H9 (cell line): ENCODE results near the gene PLCH1. TPM values are rescaled to one million over a fixed set of nuclear protein-coding genes. Genes with fewer than 3 reads are reported as not detected.

ENCODE experiments used
- DNase-seq: peaks from one replicate; pipeline ENCODE4 v3.0.0-alpha.2; 2017
- H2AFZ ChIP-seq: one replicate; pipeline ENCODE4 v1.6.1; 2013; ENCODE audit warnings: mild to moderate bottlenecking, low read length, control low read depth, moderate library complexity
- H2AK5ac ChIP-seq: 2 replicates; pipeline ENCODE4 v1.6.1; 2013; ENCODE audit warnings: low read length, control low read depth, mixed read lengths; ENCODE audit not compliant: insufficient read length
- H2BK120ac ChIP-seq: one replicate; pipeline ENCODE4 v1.6.1; 2013; ENCODE audit warnings: low read depth, mild to moderate bottlenecking, low read length, control low read depth, inconsistent platforms; ENCODE audit not compliant: poor library complexity, severe bottlenecking
- H2BK12ac ChIP-seq: 2 replicates; pipeline ENCODE4 v1.6.1; 2013; ENCODE audit warnings: low read length, control low read depth, mixed read lengths, low read depth; ENCODE audit not compliant: insufficient read length
- H2BK15ac ChIP-seq: 2 replicates; pipeline ENCODE4 v1.6.1; 2013; ENCODE audit warnings: low read depth, low read length, control low read depth
- H2BK20ac ChIP-seq: one replicate; pipeline ENCODE4 v1.6.1; 2013; ENCODE audit warnings: low read depth, mild to moderate bottlenecking, low read length, control low read depth, inconsistent platforms; ENCODE audit not compliant: poor library complexity, severe bottlenecking
- H2BK5ac ChIP-seq: 2 replicates; pipeline ENCODE4 v1.6.1; 2013; ENCODE audit warnings: low read length, control low read depth, mixed read lengths; ENCODE audit not compliant: insufficient read length
- H3K14ac ChIP-seq: 2 replicates; pipeline ENCODE4 v1.6.1; 2013; ENCODE audit warnings: low read length, control low read depth; ENCODE audit not compliant: insufficient read depth
- H3K18ac ChIP-seq: 2 replicates; pipeline ENCODE4 v1.6.1; 2013; ENCODE audit warnings: low read depth, mild to moderate bottlenecking, mixed read lengths, low read length, control low read depth; ENCODE audit not compliant: insufficient read length
- H3K23ac ChIP-seq: 2 replicates; pipeline ENCODE4 v1.6.1; 2013; ENCODE audit warnings: low read length, control low read depth, mixed read lengths, low read depth; ENCODE audit not compliant: insufficient read length
- H3K23me2 ChIP-seq: 2 replicates; pipeline ENCODE4 v1.6.1; 2013; ENCODE audit warnings: low read depth, mild to moderate bottlenecking, mixed read lengths, low read length, control low read depth; ENCODE audit not compliant: insufficient read length, poor library complexity, severe bottlenecking
- H3K27ac ChIP-seq: 2 replicates; pipeline ENCODE4 v1.5.1; 2013; ENCODE audit warnings: low read length, control low read depth, mixed read lengths, low read depth; ENCODE audit not compliant: insufficient read length
- H3K27me3 ChIP-seq: 2 replicates; pipeline ENCODE4 v1.6.1; 2013; ENCODE audit warnings: low read length, control low read depth, inconsistent platforms; ENCODE audit not compliant: insufficient read depth
- H3K4ac ChIP-seq: 2 replicates; pipeline ENCODE4 v1.6.1; 2013; ENCODE audit warnings: low read depth, mild to moderate bottlenecking, control low read depth, inconsistent platforms, low read length, moderate library complexity
- H3K4me1 ChIP-seq: 2 replicates; pipeline ENCODE4 v1.6.1; 2013; ENCODE audit warnings: low read length, control low read depth, inconsistent platforms; ENCODE audit not compliant: insufficient read depth
- H3K4me2 ChIP-seq: 2 replicates; pipeline ENCODE4 v1.6.1; 2013; ENCODE audit warnings: low read length, control low read depth, mixed read lengths; ENCODE audit not compliant: insufficient read length, insufficient read depth
- H3K56ac ChIP-seq: 2 replicates; pipeline ENCODE4 v1.6.1; 2013; ENCODE audit warnings: low read depth, mild to moderate bottlenecking, mixed read lengths, low read length, control low read depth; ENCODE audit not compliant: insufficient read length
- H3K79me1 ChIP-seq: 2 replicates; pipeline ENCODE4 v1.6.1; 2013; ENCODE audit warnings: low read depth, mild to moderate bottlenecking, moderate library complexity, low read length, control low read depth, inconsistent platforms; ENCODE audit not compliant: insufficient read depth, poor library complexity, severe bottlenecking
- H3K79me2 ChIP-seq: 2 replicates; pipeline ENCODE4 v1.6.1; 2013; ENCODE audit warnings: low read length, control low read depth, inconsistent platforms; ENCODE audit not compliant: insufficient read depth
- H3K9ac ChIP-seq: 2 replicates; pipeline ENCODE4 v1.6.1; 2013; ENCODE audit warnings: low read length, control low read depth, mixed read lengths; ENCODE audit not compliant: insufficient read length; ENCODE audit errors: extremely low read depth
- H3K9me3 ChIP-seq: one replicate; pipeline ENCODE4 v1.6.1; 2013; ENCODE audit warnings: low read depth, low read length, inconsistent platforms; ENCODE audit not compliant: control insufficient read depth
- H3T11ph ChIP-seq: one replicate; pipeline ENCODE4 v1.6.1; 2013; ENCODE audit warnings: mild to moderate bottlenecking, low read length, control low read depth, inconsistent platforms
- H4K20me1 ChIP-seq: one replicate; pipeline ENCODE4 v1.6.1; 2013; ENCODE audit not compliant: control insufficient read depth, insufficient read length, insufficient read depth
- H4K5ac ChIP-seq: 2 replicates; pipeline ENCODE4 v1.6.1; 2013; ENCODE audit warnings: low read depth, mild to moderate bottlenecking, mixed read lengths, low read length, control low read depth; ENCODE audit not compliant: insufficient read length
- H4K8ac ChIP-seq: replicated peaks from 2 replicates; pipeline ENCODE4 v1.6.1; 2013; ENCODE audit warnings: low read length, control low read depth, mixed read lengths, low read depth; ENCODE audit not compliant: insufficient read length
- H4K91ac ChIP-seq: 2 replicates; pipeline ENCODE4 v1.6.1; 2013; ENCODE audit warnings: low read depth, mild to moderate bottlenecking, moderate library complexity, mixed read lengths, low read length, control low read depth; ENCODE audit not compliant: insufficient read length
- H3K27ac Mint-ChIP-seq, 3 experiments: 2 replicates in 2 of 3; 3 replicates in 1 of 3; pipeline ENCODE4 v1.8.0; 2020 to 2021; ENCODE audit warnings: mixed read lengths in 3 of 3, mild to moderate bottlenecking in 1 of 3, moderate library complexity in 1 of 3
- H3K27me3 Mint-ChIP-seq: 2 replicates; pipeline ENCODE4 v1.8.0; 2021; ENCODE audit warnings: low read depth, mild to moderate bottlenecking, moderate library complexity, mixed read lengths
- H3K36me3 Mint-ChIP-seq, 3 experiments: 2 replicates in 2 of 3; 3 replicates in 1 of 3; pipeline ENCODE4 v1.8.0; 2020 to 2021; ENCODE audit warnings: low read depth in 3 of 3, mixed read lengths in 3 of 3; ENCODE audit not compliant: insufficient read depth in 1 of 3
- H3K4me1 Mint-ChIP-seq, 2 experiments: 2 replicates each; pipeline ENCODE4 v1.8.0; 2020; ENCODE audit warnings: mixed read lengths in 2 of 2
- H3K4me3 Mint-ChIP-seq, 2 experiments: 2 replicates in 1 of 2; 3 replicates in 1 of 2; pipeline ENCODE4 v1.8.0; 2020 to 2021; ENCODE audit warnings: mild to moderate bottlenecking in 2 of 2, mixed read lengths in 2 of 2, moderate library complexity in 1 of 2
- H3K9me3 Mint-ChIP-seq, 2 experiments: 2 replicates in 1 of 2; 3 replicates in 1 of 2; pipeline ENCODE4 v1.8.0; 2020; ENCODE audit warnings: mild to moderate bottlenecking in 2 of 2, mixed read lengths in 2 of 2, moderate library complexity in 1 of 2
- WGBS: extraction: QIAGEN DNeasy Blood & Tissue Kit; methylation state at CpG from one replicate; pipeline ENCODE4 v1.1.7; 2013; ENCODE audit warnings: missing lambda C conversion rate, low lambda C conversion rate, mixed read lengths; ENCODE audit not compliant: insufficient read length; ENCODE audit errors: extremely low coverage; 5-methylcytosine and 5-hydroxymethylcytosine counted together
- total RNA-seq: library from RNA; stranded (reverse); gene quantifications from 2 replicates; pipeline ENCODE4 v1.2.1, GENCODE V29; 2021
- TF ChIP-seq, protein P1 (sequence below): fragments of 200-600 bp; sonication (generic); conservative IDR thresholded peaks from 3 replicates; pipeline ENCODE4 v1.8.0; 2021; ENCODE audit warnings: antibody characterized with exemption, mild to moderate bottlenecking

Gene PLCH1
- total RNA-seq, 1 experiment from 2014 or later, result 19.0 TPM

DNA sequence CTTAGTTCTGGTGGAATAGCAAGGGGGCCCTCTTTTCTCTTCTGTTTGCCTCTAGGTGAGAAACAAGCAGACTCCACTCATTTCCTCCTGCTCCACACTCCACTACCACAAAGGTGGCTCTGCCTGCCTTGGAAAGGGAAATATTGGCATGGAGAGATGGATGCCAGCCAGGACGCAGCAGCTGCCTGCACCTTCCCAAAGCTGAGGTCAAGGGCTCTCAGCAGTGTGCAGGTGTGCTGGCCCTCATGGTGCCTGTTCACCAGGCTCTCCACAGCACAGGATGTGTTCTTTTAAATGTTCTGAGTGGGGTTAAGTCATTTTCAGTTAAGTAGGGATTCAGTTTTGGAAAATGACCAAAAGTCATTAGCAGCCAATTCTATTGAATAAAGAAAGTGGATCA lies 240.2 kb downstream of the PLCH1 start:
- H3K27ac ChIP-seq, result no peak overlapping the region
- no peak overlapping the region for H2AFZ ChIP-seq
- H2AK5ac ChIP-seq, result no peak overlapping the region
- no peak overlapping the region for H3T11ph ChIP-seq
- TF ChIP-seq, protein P1, sequence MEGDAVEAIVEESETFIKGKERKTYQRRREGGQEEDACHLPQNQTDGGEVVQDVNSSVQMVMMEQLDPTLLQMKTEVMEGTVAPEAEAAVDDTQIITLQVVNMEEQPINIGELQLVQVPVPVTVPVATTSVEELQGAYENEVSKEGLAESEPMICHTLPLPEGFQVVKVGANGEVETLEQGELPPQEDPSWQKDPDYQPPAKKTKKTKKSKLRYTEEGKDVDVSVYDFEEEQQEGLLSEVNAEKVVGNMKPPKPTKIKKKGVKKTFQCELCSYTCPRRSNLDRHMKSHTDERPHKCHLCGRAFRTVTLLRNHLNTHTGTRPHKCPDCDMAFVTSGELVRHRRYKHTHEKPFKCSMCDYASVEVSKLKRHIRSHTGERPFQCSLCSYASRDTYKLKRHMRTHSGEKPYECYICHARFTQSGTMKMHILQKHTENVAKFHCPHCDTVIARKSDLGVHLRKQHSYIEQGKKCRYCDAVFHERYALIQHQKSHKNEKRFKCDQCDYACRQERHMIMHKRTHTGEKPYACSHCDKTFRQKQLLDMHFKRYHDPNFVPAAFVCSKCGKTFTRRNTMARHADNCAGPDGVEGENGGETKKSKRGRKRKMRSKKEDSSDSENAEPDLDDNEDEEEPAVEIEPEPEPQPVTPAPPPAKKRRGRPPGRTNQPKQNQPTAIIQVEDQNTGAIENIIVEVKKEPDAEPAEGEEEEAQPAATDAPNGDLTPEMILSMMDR, result no peak
- H3K14ac ChIP-seq, result no peak overlapping the region; the same call in 1 of the 2 replicates
- no peak overlapping the region for H3K56ac ChIP-seq
- H3K4me1 ChIP-seq, result no peaks in the 10 kb centered on the region
- H3K9me3 ChIP-seq, result no peaks in the 10 kb centered on the region
- H3K23me2 ChIP-seq, result no peaks in the 10 kb centered on the region
- H3K27me3 ChIP-seq, result no peaks in the 10 kb centered on the region
- DNase-seq, result no peak
- H3K4me1 Mint-ChIP-seq, result peaks cover 0 to under 1% of the 10 kb centered on the region in 2 experiments; a peak in 2 of 4 replicates
- H2BK15ac ChIP-seq, result no peak overlapping the region
- H3K4me2 ChIP-seq, result no peak overlapping the region
- H3K4me3 Mint-ChIP-seq, result no peak overlapping the region
- no peak overlapping the region for H4K91ac ChIP-seq
- H2BK5ac ChIP-seq, result no peak overlapping the region
- no peaks in the 10 kb centered on the region for H3K79me1 ChIP-seq
- no peak overlapping the region for H2BK120ac ChIP-seq
- no peak overlapping the region for H4K8ac ChIP-seq
- H3K23ac ChIP-seq, result no peak overlapping the region
- WGBS, result no CpG with 5 or more reads among the region's 1 CpG
- no peak overlapping the region for H4K5ac ChIP-seq
- no peak overlapping the region for H2BK20ac ChIP-seq
- H3K9me3 Mint-ChIP-seq, result peaks cover 0 to 3% of the 10 kb centered on the region in 2 experiments; a peak in 1 of 5 replicates
- no peak overlapping the region for H3K18ac ChIP-seq
- H3K27ac Mint-ChIP-seq, result no peak overlapping the region
- no peak overlapping the region for H2BK12ac ChIP-seq
- no peaks in the 10 kb centered on the region for H4K20me1 ChIP-seq
- no peak overlapping the region for H3K4ac ChIP-seq
- no peaks in the 10 kb centered on the region; the same call in 1 of the 2 replicates for H3K79me2 ChIP-seq
- H3K27me3 Mint-ChIP-seq, result no peaks in the 10 kb centered on the region
- no peak overlapping the region for H3K9ac ChIP-seq
- peaks cover 8 to 13% (median 10%) of the 10 kb centered on the region in 3 experiments for H3K36me3 Mint-ChIP-seq
